ENCODE results near the gene GPR107. TPM values are rescaled to one million over a fixed set of nuclear protein-coding genes. Genes with fewer than 3 reads are reported as not detected.

The GPR107 gene
- total RNA-seq, 2 donors from 2014 or later: 42.2 to 51.2 TPM

- no peaks in the 10 kb centered on the region for H3K9me3 ChIP-seq
- peak; percentile 87 for DNase-seq
- intact Hi-C loops (cut with DNase I): no loop called here
- no peaks in the 10 kb centered on the region for H3K36me3 ChIP-seq
- H3K9ac ChIP-seq (ENCODE audit: low read depth in 2 of 2, low read length in 2 of 2): peak overlapping the region; percentile 66 to 70
- H3K4me1 ChIP-seq: peaks cover 5% of the 10 kb centered on the region
- peak overlapping the region; percentile 16 for H3K4me3 ChIP-seq
- H3K27me3 ChIP-seq: no peaks in the 10 kb centered on the region
- TF ChIP-seq, protein P1, sequence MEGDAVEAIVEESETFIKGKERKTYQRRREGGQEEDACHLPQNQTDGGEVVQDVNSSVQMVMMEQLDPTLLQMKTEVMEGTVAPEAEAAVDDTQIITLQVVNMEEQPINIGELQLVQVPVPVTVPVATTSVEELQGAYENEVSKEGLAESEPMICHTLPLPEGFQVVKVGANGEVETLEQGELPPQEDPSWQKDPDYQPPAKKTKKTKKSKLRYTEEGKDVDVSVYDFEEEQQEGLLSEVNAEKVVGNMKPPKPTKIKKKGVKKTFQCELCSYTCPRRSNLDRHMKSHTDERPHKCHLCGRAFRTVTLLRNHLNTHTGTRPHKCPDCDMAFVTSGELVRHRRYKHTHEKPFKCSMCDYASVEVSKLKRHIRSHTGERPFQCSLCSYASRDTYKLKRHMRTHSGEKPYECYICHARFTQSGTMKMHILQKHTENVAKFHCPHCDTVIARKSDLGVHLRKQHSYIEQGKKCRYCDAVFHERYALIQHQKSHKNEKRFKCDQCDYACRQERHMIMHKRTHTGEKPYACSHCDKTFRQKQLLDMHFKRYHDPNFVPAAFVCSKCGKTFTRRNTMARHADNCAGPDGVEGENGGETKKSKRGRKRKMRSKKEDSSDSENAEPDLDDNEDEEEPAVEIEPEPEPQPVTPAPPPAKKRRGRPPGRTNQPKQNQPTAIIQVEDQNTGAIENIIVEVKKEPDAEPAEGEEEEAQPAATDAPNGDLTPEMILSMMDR (IDR thresholded peaks at IDR 0.05): no peak
- H3K27ac ChIP-seq: peak overlapping the region; percentile 15
Observed at GRCh38 chr9:130186839-130187522, 133.3 kb downstream of the GPR107 start.

DNA sequence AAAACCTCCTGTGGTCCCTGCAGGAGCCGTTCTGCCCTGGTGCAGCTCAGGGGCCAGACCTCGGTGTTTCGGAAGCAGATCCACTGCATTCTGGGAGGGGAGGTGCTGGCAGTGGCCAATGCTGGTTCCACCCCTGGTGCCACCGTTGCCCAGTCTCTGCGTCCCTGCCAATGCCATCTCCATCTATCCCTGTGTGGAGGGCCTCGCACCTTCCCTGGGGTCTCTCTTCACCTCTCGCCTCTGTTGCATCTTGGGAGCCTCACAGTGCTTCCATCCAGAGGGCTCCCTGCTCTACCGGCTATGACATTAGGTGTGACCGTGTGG, 133.8 kb downstream of the GPR107 start:
- intact Hi-C loops (cut with DNase I): no loop called here

DNA sequence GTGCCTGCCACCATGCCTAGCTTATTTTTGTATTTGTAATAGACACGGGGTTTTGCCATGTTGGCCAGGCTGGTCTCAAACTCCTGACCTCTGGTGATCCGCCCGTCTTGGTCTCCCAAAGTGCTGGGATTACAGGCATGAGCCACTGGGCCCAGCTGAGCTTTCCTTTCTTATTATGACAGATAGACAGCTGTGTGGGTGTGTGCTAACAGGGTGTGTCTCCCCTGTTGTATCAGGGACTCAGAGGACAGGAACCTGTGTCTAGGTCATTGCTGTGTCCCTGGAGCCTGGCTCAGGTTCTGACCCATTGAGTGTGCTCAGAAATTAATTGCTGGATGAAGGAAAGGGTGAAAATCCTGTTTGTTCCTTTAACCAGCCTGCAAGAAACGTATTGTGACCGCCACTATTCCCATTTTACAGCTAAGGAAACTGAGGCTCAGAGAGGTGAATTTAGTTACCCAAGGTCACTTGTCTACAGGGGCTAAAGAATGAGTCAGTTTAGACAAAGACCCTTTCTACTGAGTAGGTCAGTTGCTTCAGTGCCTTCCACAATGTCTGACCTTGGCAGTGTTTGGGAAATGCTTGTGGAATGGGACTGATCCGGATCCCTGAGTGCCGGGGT, 135.3 kb downstream of the GPR107 start:
- no peaks in the 10 kb centered on the region for H3K9me3 ChIP-seq
- no peak overlapping the region for H3K4me3 ChIP-seq
- H3K4me1 ChIP-seq: peaks cover 5% of the 10 kb centered on the region
- no peaks in the 10 kb centered on the region for H3K36me3 ChIP-seq
- TF ChIP-seq, protein P1 (IDR thresholded peaks at IDR 0.05): no peak
- DNase-seq: no peak
- intact Hi-C loops (cut with DNase I): no loop called here
- H3K27me3 ChIP-seq: no peaks in the 10 kb centered on the region
- H3K9ac ChIP-seq (ENCODE audit: low read depth in 2 of 2, low read length in 2 of 2): no peak overlapping the region
- no peak overlapping the region for H3K27ac ChIP-seq

More for the DNA sequence above, 133.8 kb downstream of the GPR107 start:
- TF ChIP-seq, protein P1 (IDR thresholded peaks at IDR 0.05): no peak
- Histone ChIP-seq H3K4me3 (peak overlapping the region; percentile 16), H3K4me1 (peaks cover 5% of the 10 kb centered on the region), H3K27ac (peak overlapping the region; percentile 15), H3K9ac (ENCODE audit: low read depth in 2 of 2, low read length in 2 of 2) (peak overlapping the region in 1 of 2 donors; percentile 66), H3K36me3 (no peaks in the 10 kb centered on the region), H3K27me3 (no peaks in the 10 kb centered on the region), H3K9me3 (no peaks in the 10 kb centered on the region)
- DNase-seq: no peak

Other genes with a start within 250 kb of the GPR107 start
- gene TOR1A, start 229.8 kb upstream of the GPR107 start, total RNA-seq: 10 to 100 TPM; 31.0 to 31.1 TPM
- 10 to 100 TPM; 38.7 to 45.5 TPM for gene C9orf78, start 218.6 kb upstream of the GPR107 start, total RNA-seq
- gene USP20, start 218.4 kb upstream of the GPR107 start, total RNA-seq: 10 to 100 TPM; 14.7 to 20.0 TPM
- 10 to 100 TPM; 24.7 to 55.5 TPM for gene FNBP1, start 10.7 kb upstream of the GPR107 start, total RNA-seq
- gene NCS1, start 118.5 kb downstream of the GPR107 start, total RNA-seq: 10 to 100 TPM in 1 of 2 donors, 1 to 10 TPM in 1; 3.8 to 21.3 TPM
- 10 to 100 TPM; 20.1 to 30.6 TPM for gene HMCN2, start 211.9 kb downstream of the GPR107 start, total RNA-seq